CD4-positive, alpha-beta T cell treated with Interleukin-6 for 4 hours (primary cell): Measurements from ENCODE around the gene TMEM106C.
A peak's percentile ranks its signal among the peaks of the same experiment; 100 is the strongest.
"Not testable (repeated sequence)": the region's sequence is repeated elsewhere in the genome, so short reads cannot be mapped to it uniquely, and the experiment has no call there.

Source experiments
- DNase-seq: peaks from one replicate; pipeline ENCODE4 v3.0.0-alpha.2; 2020; ENCODE audit warnings: mixed read lengths

Gene TMEM106C

DNA sequence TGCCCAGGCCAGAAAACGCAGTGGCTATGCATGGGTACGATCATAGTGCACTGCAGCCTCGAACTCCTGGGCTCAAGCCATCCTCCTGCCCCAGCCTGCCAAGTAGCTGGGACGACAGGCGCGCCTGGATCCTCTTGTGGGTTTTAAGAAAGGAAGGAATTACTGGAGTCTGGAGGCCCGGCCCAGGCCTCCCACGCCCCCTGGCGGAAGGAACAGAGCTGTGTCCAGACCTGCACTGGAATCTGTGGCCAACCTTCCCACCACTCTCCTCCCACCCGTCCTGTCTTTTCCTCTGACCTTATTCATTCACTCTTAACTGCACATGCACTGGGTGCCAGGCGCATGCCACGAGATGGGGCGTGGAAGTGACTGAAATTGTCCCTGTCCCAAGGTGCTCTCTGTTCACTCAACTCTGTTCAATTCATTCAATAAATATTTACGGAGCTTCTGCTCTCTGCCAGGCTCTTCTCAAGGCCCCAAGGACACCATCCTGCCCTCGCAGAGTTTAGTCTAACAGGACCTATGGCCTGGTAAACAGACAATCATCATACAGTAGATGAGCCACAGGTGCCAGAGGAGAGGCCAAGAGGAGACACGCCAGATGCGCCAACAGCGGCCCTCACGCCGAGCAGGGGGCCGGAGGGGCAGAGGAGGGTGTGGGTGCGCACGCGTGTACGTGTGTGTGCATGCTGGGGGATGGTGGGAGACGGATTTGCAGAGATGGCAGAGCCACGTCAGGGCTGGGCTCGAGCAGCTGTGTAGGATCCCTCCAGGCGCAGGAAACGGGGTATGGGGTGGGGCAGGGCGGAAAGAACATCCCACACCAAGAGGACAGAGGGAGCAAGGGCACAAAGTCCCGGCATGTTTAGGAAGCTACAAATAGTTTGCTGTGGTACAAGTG, 13.7 kb upstream of the TMEM106C start:
- peak; percentile 69 for DNase-seq

- no peak for DNase-seq
Measured at GRCh38 chr12:47950856-47951468, 12.4 kb upstream of the TMEM106C start.

DNA sequence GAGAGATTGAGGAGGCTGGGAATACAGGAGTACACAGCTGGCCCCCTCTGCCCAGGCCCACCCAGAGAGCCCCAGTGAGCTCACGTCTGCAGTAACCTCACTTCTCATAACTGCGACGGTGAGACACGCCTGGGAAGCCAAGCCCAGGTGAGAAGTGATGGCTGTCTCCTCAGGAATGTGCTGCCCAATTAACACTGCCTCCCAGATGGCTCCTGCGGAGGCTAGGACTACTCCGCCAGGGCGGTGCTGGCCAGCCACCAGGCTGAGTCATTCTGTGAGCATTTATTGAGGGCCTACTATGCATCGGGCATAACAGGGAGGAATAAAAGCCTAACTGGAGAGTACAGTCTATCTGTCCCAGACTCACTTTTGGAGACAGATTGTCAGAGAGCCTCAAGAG, 9.3 kb upstream of the TMEM106C start:
- no peak for DNase-seq

GRCh38 chr12:47954467-47955045, 8.8 kb upstream of the TMEM106C start:
- DNase-seq = no peak

DNA sequence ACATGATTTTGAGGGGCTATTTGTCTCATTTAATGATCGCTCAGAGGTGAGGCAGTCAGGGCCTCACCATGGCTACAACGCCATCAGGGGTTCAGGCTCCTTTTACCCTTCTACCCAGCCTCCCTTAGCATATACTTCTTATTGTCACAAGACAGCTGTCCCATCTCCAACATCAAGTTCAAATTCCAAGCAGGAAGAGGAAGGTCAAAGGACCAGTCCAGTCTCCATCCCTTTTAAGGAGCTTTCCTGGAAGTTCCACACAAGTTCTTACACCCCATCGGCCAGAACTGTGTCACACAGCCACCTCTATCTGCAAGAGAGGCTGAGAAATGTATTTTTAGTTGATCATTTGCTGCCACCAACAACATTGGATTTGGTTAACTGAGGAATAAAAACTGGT, 8.3 kb upstream of the TMEM106C start:
- DNase-seq = no peak

GRCh38 chr12:47957671-47958070, 5.7 kb upstream of the TMEM106C start:
- DNase-seq = not testable (repeated sequence)

DNA sequence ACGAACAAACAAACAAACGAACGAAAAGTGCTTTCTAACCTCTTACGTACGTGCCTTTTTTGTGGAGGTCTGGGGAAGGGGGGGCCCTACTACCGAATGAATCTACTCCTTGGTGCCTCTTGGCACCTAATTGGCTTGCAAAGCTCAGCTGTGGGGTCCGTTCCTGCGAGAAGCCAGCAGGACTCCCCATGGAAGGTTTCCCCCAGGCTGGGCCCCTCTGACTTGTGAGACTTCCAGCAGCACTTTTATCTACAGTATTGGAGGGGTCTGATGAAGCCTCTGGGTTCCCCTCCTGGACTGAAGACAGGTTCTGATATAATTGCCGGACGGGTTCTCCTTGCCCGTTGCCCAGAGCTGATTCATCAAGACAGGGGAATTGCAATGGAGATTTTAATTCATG, 1.2 kb upstream of the TMEM106C start:
- no peak for DNase-seq

DNA sequence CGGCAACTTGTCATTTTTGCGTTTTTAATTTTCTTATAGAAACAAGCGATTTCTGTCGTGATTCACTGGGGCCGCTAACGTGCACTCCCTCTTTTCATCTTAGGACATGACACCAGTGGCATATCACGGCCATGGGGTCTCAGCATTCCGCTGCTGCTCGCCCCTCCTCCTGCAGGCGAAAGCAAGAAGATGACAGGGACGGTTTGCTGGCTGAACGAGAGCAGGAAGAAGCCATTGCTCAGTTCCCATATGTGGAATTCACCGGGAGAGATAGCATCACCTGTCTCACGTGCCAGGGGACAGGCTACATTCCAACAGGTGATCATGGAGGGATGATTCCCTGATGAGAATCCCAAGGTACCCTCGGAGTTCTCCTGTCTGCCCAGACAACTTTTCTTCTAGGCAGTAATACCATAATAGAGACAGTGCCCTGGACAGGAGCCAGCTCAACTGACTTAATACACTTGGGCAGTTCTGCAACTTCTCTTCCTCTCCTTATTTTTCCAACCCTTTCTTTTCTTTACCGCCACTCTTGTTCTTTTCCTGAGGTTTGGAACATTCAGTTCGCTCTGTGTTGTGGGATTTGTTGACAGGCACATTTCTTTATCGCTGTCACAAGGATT, 821 bp downstream of the TMEM106C start:
- peak; percentile 33 for DNase-seq

DNA sequence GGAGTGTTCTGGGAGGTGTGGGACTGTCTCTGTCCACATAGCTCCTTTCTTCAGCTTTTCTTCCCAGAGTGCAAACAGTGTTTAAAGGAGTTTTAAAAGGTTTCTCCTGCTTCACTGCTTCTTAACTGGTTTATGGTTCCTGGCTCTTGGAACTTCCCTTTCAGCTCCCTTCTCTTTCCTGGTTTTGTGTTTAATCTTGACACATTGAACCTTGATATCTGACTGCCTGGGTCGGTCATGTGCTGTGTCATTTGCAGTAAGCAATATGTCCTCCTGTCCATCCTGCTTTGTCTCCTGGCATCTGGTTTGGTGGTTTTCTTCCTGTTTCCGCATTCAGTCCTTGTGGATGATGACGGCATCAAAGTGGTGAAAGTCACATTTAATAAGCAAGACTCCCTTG, 2.2 kb downstream of the TMEM106C start:
- no peak for DNase-seq

- DNase-seq = no peak
Measured at GRCh38 chr12:47967461-47968321, 4.3 kb downstream of the TMEM106C start.

GRCh38 chr12:47969845-47970244, 6.4 kb downstream of the TMEM106C start:
- DNase-seq = no peak

- no peak for DNase-seq
Measured at GRCh38 chr12:47970843-47971242, 7.4 kb downstream of the TMEM106C start.

- no peak for DNase-seq
Measured at GRCh38 chr12:47972895-47973294, 9.5 kb downstream of the TMEM106C start.

- no peak for DNase-seq
Measured at GRCh38 chr12:47973870-47974269, 10.5 kb downstream of the TMEM106C start.

DNA sequence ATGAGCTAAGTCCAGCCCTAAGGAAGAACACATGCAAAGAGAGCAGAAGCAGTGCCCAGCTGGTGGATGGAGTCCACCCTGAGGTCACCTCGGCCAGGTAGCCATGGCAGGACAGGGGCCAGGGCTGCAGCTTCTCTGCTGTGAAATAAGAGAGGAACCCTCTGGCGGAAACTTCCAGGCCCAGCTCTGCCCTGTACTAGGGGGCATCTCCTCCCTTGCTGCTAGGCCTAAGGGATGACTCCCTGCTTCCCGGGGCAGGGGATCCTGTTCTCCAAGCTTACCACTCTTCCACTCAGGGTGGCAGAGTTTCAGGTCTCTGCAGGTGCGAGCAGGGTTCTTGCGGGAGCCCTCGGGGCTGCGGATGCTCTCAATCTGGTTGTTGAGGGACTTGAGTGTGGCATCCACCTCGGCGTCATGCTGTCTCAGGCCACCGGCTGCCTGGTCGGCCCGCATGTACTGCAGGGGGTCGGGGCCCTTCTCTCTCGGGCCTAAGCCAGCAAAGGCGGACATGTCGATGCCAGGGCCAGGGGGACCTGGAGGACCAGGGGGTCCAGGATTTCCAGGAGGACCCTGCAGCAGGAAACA, 11.7 kb downstream of the TMEM106C start:
- DNase-seq = no peak

DNA sequence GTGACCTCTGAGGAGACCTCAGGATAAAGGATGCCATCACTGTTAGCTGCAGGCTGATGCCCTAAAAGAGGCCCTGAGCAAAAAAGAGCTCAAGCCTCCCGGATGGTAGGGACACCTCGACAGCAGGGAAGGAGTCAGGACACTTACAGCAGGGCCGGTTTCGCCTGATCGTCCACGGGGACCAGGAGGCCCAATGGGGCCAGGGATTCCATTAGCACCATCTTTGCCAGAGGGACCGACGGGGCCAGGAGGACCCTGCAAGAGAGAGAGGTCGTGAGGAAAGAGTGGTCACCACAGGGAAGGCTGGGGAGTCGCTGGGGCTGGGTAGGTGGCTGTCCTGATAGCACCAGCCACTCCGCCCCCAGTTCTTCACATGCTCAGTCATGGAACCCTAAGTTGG, 12.4 kb downstream of the TMEM106C start:
- DNase-seq = no peak

DNA sequence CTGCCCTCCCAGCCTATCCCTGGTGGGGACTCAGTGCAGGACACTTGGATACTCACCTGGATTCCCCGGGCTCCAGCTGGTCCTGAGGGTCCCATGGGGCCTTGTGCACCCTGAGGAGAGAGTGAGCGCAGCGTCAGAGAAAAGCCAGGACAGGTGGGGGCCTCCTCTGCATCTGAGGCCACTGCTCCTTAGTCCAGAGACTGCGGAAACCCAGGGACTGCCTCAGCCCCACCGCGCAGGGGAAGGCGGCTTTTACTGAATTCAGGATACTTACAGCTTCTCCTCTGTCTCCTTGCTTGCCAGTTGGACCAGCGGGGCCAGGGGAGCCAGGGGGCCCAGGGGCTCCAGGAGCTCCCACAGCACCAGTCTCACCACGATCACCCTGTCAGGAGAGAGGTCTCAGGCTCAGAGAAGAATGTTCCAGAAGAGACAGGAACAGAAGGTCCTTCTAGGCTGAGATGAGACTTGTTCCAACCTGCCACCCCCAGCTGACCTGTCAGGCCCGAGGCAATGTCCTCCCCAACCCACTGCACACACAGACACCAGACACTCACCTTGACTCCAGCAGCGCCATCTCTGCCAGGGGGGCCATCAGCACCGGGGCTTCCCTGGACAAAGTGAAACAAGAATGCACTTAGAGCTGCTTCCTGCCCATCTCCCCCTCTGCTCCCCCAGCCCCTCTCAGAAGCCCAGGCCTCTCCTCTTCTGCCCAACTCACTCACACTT, 13.8 kb downstream of the TMEM106C start:
- no peak for DNase-seq

GRCh38 chr12:47977772-47978597, 14.6 kb downstream of the TMEM106C start:
- DNase-seq = no peak

DNA sequence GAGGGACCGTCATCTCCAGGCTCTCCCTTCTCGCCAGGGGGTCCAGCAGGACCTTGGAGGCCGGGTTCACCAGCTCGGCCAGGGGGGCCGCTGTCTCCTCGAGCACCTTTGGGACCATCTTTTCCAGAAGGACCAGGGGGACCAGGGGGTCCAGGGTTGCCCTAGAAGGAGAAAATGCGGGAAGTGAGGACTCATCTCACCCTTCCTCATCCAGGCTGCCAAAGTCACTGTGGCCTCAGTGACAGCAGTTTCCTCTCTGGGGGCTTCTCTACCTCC, 15.1 kb downstream of the TMEM106C start:
- no peak for DNase-seq

GRCh38 chr12:47979166-47979565, 15.8 kb downstream of the TMEM106C start:
- no peak for DNase-seq

DNA sequence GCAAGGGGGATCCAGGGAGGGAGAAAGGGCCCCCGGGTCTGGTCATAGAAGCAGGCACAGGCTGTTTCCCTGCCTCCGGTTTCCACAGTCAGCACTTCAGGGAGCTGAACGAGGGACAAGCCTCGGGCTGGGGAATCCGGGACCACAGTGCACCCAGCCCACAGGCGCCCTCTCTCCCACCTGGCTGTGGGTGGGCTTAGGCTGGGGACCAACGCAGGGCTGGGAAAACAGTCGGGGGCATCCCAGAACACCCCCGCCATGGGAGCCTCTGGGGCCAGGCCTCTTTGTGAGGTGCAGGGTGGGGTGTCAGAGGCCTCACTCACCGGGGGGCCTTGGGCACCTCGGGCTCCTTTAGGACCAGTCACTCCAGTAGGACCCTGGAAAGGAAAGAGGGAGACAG, 16.3 kb downstream of the TMEM106C start:
- no peak for DNase-seq
